ENCODE data around the gene DMRTC1B. TPM values are rescaled to one million over a fixed set of nuclear protein-coding genes. Genes with fewer than 3 reads are reported as not detected.
"Not testable (repeated sequence)": the region's sequence is repeated elsewhere in the genome, so short reads cannot be mapped to it uniquely, and the experiment has no call there.

Gene DMRTC1B
- total RNA-seq, 1 experiment from 2014 or later: not detected

- DNase-seq (ENCODE audit: low read depth, low spot score); in situ Hi-C loops (cut with HindIII; ENCODE audit: low pct_unique_long_range_greater_than_20kb, low sequenced_read_pairs): not testable (repeated sequence)
Measured at GRCh38 chrX:72889740-72890139, 113.0 kb downstream of the DMRTC1B start.

Small RNAs within 50 kb of the gene (small RNA-seq; reads per million reads assigned to genes)
- gene RNU1-112P: 0 to 0.14 reads per million in 2 experiments

Other genes with a start within 250 kb of the DMRTC1B start
- 23.0 and 27.1 TPM in 2 replicates for gene HDAC8, start 204.0 kb upstream of the DMRTC1B start, total RNA-seq (2014; rRNA removed; shearing (Covaris generic))
- gene PHKA1, start 62.6 kb upstream of the DMRTC1B start, total RNA-seq (2014; rRNA removed; shearing (Covaris generic)): 4.0 and 4.1 TPM in 2 replicates
- not detected in 2 replicates for gene FAM236B, start 5.8 kb downstream of the DMRTC1B start, total RNA-seq (2014; rRNA removed; shearing (Covaris generic))
- not detected in 2 replicates for gene FAM236D, start 31.3 kb downstream of the DMRTC1B start, total RNA-seq (2014; rRNA removed; shearing (Covaris generic))
- not detected in 2 replicates for gene FAM236C, start 135.7 kb downstream of the DMRTC1B start, total RNA-seq (2014; rRNA removed; shearing (Covaris generic))
- not detected in 2 replicates for gene FAM236A, start 161.3 kb downstream of the DMRTC1B start, total RNA-seq (2014; rRNA removed; shearing (Covaris generic))
- not detected in 2 replicates for gene DMRTC1, start 166.9 kb downstream of the DMRTC1B start, total RNA-seq (2014; rRNA removed; shearing (Covaris generic))
- not detected in 2 replicates for gene PABPC1L2B, start 226.0 kb downstream of the DMRTC1B start, total RNA-seq (2014; rRNA removed; shearing (Covaris generic))